Astrocyte (in vitro differentiated cells and primary cell): ENCODE results near the gene ANKRD39.

Source experiments
- CTCF ChIP-seq: IDR thresholded peaks from 2 replicates; pipeline ENCODE4 v1.5.1; 2011; ENCODE audit warnings: low read depth, mild to moderate bottlenecking, inconsistent platforms, low read length, moderate library complexity; ENCODE audit not compliant: insufficient read depth
- EZH2 ChIP-seq: IDR thresholded peaks from 2 replicates; pipeline ENCODE4 v1.6.1; 2012; ENCODE audit warnings: mild to moderate bottlenecking, low read length, inconsistent platforms; ENCODE audit not compliant: insufficient read depth

- TF ChIP-seq CTCF (no peak), EZH2 (no peak)
These were observed 36.3 kb upstream of the ANKRD39 start for GRCh38 chr2:96894151-96894531.
